Osteocyte (in vitro differentiated cells): ENCODE data around the gene VPS37B. TPM values are rescaled to one million over a fixed set of nuclear protein-coding genes. Genes with fewer than 3 reads are reported as not detected.
"Not testable (repeated sequence)": the region's sequence is repeated elsewhere in the genome, so short reads cannot be mapped to it uniquely, and the experiment has no call there.

Experiments used
- DNase-seq: peaks from one replicate; pipeline ENCODE4 v3.0.0; 2021; ENCODE audit warnings: mixed read lengths; ENCODE audit not compliant: unreplicated experiment; ENCODE audit errors: extremely low spot score
- H3K27ac Mint-ChIP-seq: one replicate; pipeline ENCODE4 v1.8.0; 2021; ENCODE audit warnings: mild to moderate bottlenecking, mixed read lengths; ENCODE audit not compliant: unreplicated experiment
- H3K27me3 Mint-ChIP-seq: one replicate; pipeline ENCODE4 v1.8.0; 2021; ENCODE audit warnings: mixed read lengths; ENCODE audit not compliant: unreplicated experiment
- H3K36me3 Mint-ChIP-seq: one replicate; pipeline ENCODE4 v1.8.0; 2021; ENCODE audit warnings: mixed read lengths; ENCODE audit not compliant: unreplicated experiment
- H3K4me1 Mint-ChIP-seq: one replicate; pipeline ENCODE4 v1.8.0; 2021; ENCODE audit warnings: mixed read lengths; ENCODE audit not compliant: unreplicated experiment
- H3K4me3 Mint-ChIP-seq: one replicate; pipeline ENCODE4 v1.8.0; 2021; ENCODE audit warnings: mild to moderate bottlenecking, moderate library complexity, mixed read lengths; ENCODE audit not compliant: unreplicated experiment
- H3K9me3 Mint-ChIP-seq: one replicate; pipeline ENCODE4 v1.8.0; 2021; ENCODE audit warnings: mixed read lengths; ENCODE audit not compliant: unreplicated experiment
- CTCF ChIP-seq: fragments of 200-600 bp; sonication (generic); IDR thresholded peaks from 2 replicates; pipeline ENCODE4 v1.5.0; 2021; ENCODE audit warnings: antibody characterized with exemption, mild to moderate bottlenecking, moderate library complexity
- total RNA-seq: library from RNA; stranded (reverse); gene quantifications from 2 replicates; pipeline ENCODE4 v1.2.1, GENCODE V29; 2021

Gene VPS37B
- total RNA-seq, 1 donor from 2014 or later = 27.5 TPM

GRCh38 chr12:122880668-122881067 is 15.3 kb downstream of the VPS37B start:
- H3K4me3 Mint-ChIP-seq = no peak overlapping the region
- peak; percentile 53 for TF ChIP-seq CTCF
- H3K36me3 Mint-ChIP-seq = peaks cover 3% of the 10 kb centered on the region
- H3K27ac Mint-ChIP-seq = peak overlapping the region; percentile 32
- no peaks in the 10 kb centered on the region for H3K9me3 Mint-ChIP-seq
- H3K27me3 Mint-ChIP-seq = no peaks in the 10 kb centered on the region
- DNase-seq = no peak
- peaks cover 57% of the 10 kb centered on the region for H3K4me1 Mint-ChIP-seq

- no peak overlapping the region for H3K4me3 Mint-ChIP-seq
- no peaks in the 10 kb centered on the region for H3K27me3 Mint-ChIP-seq
- H3K27ac Mint-ChIP-seq = peak overlapping the region; percentile 43
- H3K9me3 Mint-ChIP-seq = no peaks in the 10 kb centered on the region
- no peak for DNase-seq
- H3K4me1 Mint-ChIP-seq = peaks cover 61% of the 10 kb centered on the region
- TF ChIP-seq CTCF = no peak
- peaks cover 3% of the 10 kb centered on the region for H3K36me3 Mint-ChIP-seq
These were observed 15.7 kb downstream of the VPS37B start for GRCh38 chr12:122880155-122880667.

GRCh38 chr12:122878780-122879612 is 16.9 kb downstream of the VPS37B start:
- no peaks in the 10 kb centered on the region for H3K9me3 Mint-ChIP-seq
- H3K4me1 Mint-ChIP-seq = peaks cover 57% of the 10 kb centered on the region
- H3K27me3 Mint-ChIP-seq = no peaks in the 10 kb centered on the region
- no peak overlapping the region for H3K27ac Mint-ChIP-seq
- H3K4me3 Mint-ChIP-seq = no peak overlapping the region
- no peak for DNase-seq
- peaks cover 3% of the 10 kb centered on the region for H3K36me3 Mint-ChIP-seq
- TF ChIP-seq CTCF = no peak

- DNase-seq = no peak
- Mint-ChIP-seq H3K9me3 (no peaks in the 10 kb centered on the region), H3K27ac (peak overlapping the region; percentile 31), H3K27me3 (no peaks in the 10 kb centered on the region), H3K4me1 (peaks cover 68% of the 10 kb centered on the region), H3K4me3 (no peak overlapping the region), H3K36me3 (no peaks in the 10 kb centered on the region)
- TF ChIP-seq CTCF = no peak
These were observed 19.2 kb downstream of the VPS37B start for GRCh38 chr12:122876731-122877130.

GRCh38 chr12:122876281-122876680 is 19.6 kb downstream of the VPS37B start:
- H3K4me1 Mint-ChIP-seq = peaks cover 70% of the 10 kb centered on the region
- peak overlapping the region; percentile 59 for H3K27ac Mint-ChIP-seq
- not testable (repeated sequence) for H3K27me3 Mint-ChIP-seq, H3K9me3 Mint-ChIP-seq, DNase-seq, H3K36me3 Mint-ChIP-seq, H3K4me3 Mint-ChIP-seq
